ENCODE data around the gene FHL2.

Gene FHL2

GRCh38 chr2:105443617-105444598 is 45.1 kb upstream of the FHL2 start:
- ChIA-PET CTCF (interaction anchor here (3.0 kb wide), 1 partner anchor 10 kb away, joined by 15 read pairs; no protein-coding TSS in a partner anchor), POLR2A (no interaction called here)
- no peak for DNase-seq (ENCODE audit: low read depth, low spot score)
- H3K4me3 ChIP-seq (ENCODE audit: low read depth, low read length): no peak overlapping the region
- no peak for TF ChIP-seq CTCF (IDR thresholded peaks at IDR 0.05; ENCODE audit: insufficient read depth, low read length, missing control alignments)

- no peak for TF ChIP-seq CTCF (IDR thresholded peaks at IDR 0.05; ENCODE audit: insufficient read depth, low read length, missing control alignments)
- no peak overlapping the region for H3K4me3 ChIP-seq (ENCODE audit: low read depth, low read length)
- DNase-seq (ENCODE audit: low read depth, low spot score): no peak
- ChIA-PET CTCF (interaction anchor here (1.4 to 3.0 kb wide), 3 partner anchors 10 to 19 kb away, joined by 3 to 15 read pairs (median 4); no protein-coding TSS in a partner anchor), POLR2A (no interaction called here)
Measured at GRCh38 chr2:105442721-105443120, 43.9 kb upstream of the FHL2 start.

DNA sequence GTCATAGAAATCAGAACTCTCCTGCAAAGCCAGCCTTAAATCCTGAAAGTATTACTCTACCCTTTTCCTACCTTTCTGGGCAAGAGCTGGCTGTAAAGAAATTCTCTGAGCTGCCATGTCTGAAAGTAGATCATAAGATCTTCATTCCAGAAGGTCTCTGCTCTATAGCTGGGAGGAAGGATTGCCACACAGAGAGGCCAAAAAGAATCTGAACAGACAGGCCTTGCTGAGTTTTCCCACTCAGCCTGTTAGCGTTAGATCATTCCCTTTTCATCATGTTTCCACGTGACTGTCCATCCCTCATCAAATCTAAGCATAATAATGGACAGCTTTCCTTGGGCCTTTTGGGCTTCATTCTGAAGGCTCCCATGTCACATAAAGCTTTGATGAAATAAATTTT is 43.2 kb upstream of the FHL2 start:
- ChIA-PET CTCF (interaction anchor here (1.4 to 3.0 kb wide), 3 partner anchors 10 to 19 kb away, joined by 3 to 15 read pairs (median 4); no protein-coding TSS in a partner anchor), POLR2A (interaction anchor here (0.5 kb wide), 1 partner anchor 477 kb away, joined by 3 read pairs; no protein-coding TSS in a partner anchor)
- DNase-seq (ENCODE audit: low read depth, low spot score): no peak
- H3K4me3 ChIP-seq (ENCODE audit: low read depth, low read length): no peak overlapping the region
- no peak for TF ChIP-seq CTCF (IDR thresholded peaks at IDR 0.05; ENCODE audit: insufficient read depth, low read length, missing control alignments)

DNA sequence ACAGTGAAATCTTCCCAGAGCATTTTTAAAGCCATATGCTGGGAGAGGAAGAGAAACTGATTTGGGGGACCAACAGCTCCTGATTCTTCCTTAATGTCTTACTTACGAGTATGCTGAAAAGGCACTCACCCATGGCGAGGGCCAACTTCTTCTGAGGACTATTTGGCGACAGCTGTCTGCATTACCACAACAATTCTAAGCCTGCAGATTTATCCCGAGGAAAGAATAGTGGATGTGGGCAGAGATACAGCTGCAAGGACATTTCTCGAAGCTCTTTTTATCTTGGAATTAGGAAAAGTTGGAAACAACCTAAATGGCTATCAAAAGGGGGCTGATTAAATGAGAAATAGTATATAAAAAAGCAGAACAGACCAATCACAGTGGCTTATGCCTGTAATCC is 40.3 kb upstream of the FHL2 start:
- no peak for DNase-seq (ENCODE audit: low read depth, low spot score)
- CTCF ChIA-PET: interaction anchor here (1.3 to 2.6 kb wide), 3 partner anchors 14 to 82 kb away, joined by 4 to 16 read pairs (median 5); no protein-coding TSS in a partner anchor
- POLR2A ChIA-PET: no interaction called here
- no peak for TF ChIP-seq CTCF (IDR thresholded peaks at IDR 0.05; ENCODE audit: insufficient read depth, low read length, missing control alignments)
- no peak overlapping the region for H3K4me3 ChIP-seq (ENCODE audit: low read depth, low read length)

DNA sequence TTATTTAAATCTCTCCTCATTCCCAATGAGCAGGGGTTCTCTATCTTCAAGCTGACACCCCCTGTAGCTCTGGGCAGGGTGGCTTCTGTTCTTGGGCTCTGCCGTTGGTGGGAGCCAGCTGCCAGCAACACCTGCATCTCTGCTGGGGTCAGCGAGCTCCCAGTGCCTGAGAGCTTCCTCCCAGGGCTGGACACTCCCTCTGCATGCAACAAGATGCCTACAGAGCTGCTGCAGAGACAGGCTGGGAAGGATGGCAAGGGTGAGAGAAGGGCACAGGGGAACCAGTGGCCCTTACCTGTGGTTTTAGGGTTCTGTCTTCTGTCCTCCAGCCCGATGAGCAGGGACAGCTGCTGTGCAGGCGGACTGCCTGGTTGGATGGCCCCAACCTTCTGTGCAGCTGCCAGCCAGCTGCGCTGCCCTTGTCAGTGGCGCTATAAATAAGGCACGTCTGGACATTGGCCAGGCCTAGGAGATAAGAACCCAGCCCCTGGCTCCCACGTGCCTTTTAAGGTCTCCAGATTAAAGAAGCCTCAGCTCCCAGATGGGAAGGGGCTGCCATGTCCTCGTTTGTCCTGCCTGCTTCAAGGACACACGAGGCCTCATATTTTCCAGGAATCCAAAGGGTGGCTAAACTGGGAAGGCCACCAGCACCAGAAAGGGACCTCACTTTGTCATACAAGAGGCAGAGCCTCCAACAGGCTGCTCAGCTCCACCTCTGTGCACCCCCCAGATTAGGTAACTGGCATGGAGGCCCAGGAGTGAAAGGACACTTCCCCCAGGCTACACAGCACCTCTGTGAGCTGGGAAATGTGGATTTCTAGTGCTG is 39.5 kb upstream of the FHL2 start:
- CTCF ChIA-PET: interaction anchor here (1.1 to 2.6 kb wide), 4 partner anchors 15 to 83 kb away, joined by 4 to 16 read pairs (median 5); no protein-coding TSS in a partner anchor
- peak overlapping the region; percentile 12; the same call in 1 of the 2 replicates for H3K4me3 ChIP-seq (ENCODE audit: low read depth, low read length)

More for the DNA sequence above, 39.5 kb upstream of the FHL2 start:
- TF ChIP-seq CTCF (IDR thresholded peaks at IDR 0.05; ENCODE audit: insufficient read depth, low read length, missing control alignments): no peak
- POLR2A ChIA-PET: interaction anchor here (1.0 to 1.5 kb wide), 2 partner anchors 18 to 42 kb away, joined by 3 to 7 read pairs; no protein-coding TSS in a partner anchor
- no peak for DNase-seq (ENCODE audit: low read depth, low spot score)

All from AG04449 (cell line).